ENCODE results near the gene GYG1.

GYG1 gene

GRCh38 chr3:149010966-149011365 lies 19.6 kb downstream of the GYG1 start:
- Histone ChIP-seq H3K4me1 (ENCODE audit: control insufficient read depth, insufficient read depth, low read length) (peaks cover 2% of the 10 kb centered on the region), H3K36me3 (ENCODE audit: control insufficient read depth, insufficient read depth, low read length) (peaks cover 34% of the 10 kb centered on the region), H3K27me3 (ENCODE audit: control insufficient read depth, insufficient read depth, low read length) (no peaks in the 10 kb centered on the region), H3K4me3 (ENCODE audit: low read length) (no peak overlapping the region), H3K9ac (ENCODE audit: low read length) (no peak overlapping the region), H3K27ac (ENCODE audit: low read depth, low read length) (no peak overlapping the region)

DNA sequence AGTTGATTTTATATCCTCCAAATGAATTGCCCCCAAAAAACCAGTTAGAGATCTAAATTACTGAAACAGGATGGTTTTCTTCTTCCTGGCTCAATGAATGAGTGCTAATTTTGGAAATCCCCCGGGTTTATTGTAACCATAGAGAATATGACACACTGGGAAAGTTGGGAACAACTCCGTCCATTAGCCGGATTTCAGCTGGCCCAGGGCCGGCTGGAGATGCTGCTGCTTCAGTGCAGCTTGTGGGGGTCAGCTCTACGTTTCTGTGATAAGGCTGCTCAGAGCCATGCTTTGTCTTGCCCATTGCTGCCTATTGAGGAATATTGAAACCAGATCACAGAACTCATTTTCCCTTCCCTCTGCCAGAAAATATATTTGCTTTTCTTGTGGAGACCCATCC lies 20.3 kb downstream of the GYG1 start:
- Histone ChIP-seq H3K36me3 (ENCODE audit: control insufficient read depth, insufficient read depth, low read length) (peaks cover 34% of the 10 kb centered on the region), H3K4me3 (ENCODE audit: low read length) (no peak overlapping the region), H3K27me3 (ENCODE audit: control insufficient read depth, insufficient read depth, low read length) (no peaks in the 10 kb centered on the region), H3K27ac (ENCODE audit: low read depth, low read length) (no peak overlapping the region), H3K4me1 (ENCODE audit: control insufficient read depth, insufficient read depth, low read length) (peaks cover 6% of the 10 kb centered on the region), H3K9ac (ENCODE audit: low read length) (no peak overlapping the region)

DNA sequence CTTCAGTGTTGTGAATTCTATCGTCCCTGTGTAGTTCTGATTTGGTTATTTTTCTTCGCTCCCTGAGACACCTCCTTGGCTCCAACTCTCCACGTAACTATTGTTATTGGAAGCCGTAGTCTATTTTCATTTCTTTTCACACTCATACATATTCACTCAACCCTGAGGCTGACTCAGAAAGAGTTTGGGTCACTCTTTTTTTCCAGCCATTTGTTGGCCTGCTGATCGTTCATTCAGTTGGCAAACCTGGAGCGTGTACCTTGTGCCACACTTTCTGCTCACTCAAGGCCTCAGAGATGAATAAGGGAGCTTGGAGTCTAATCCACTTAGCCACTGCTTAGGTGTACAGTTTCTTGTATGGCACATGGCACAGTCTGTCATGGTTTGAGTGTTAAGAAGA lies 22.4 kb downstream of the GYG1 start:
- Histone ChIP-seq H3K9ac (ENCODE audit: low read length) (no peak overlapping the region), H3K4me3 (ENCODE audit: low read length) (no peak overlapping the region), H3K36me3 (ENCODE audit: control insufficient read depth, insufficient read depth, low read length) (peaks cover 23% of the 10 kb centered on the region), H3K4me1 (ENCODE audit: control insufficient read depth, insufficient read depth, low read length) (peaks cover 15% of the 10 kb centered on the region), H3K27me3 (ENCODE audit: control insufficient read depth, insufficient read depth, low read length) (no peaks in the 10 kb centered on the region), H3K27ac (ENCODE audit: low read depth, low read length) (no peak overlapping the region)

- Histone ChIP-seq H3K27me3 (ENCODE audit: control insufficient read depth, insufficient read depth, low read length) (no peaks in the 10 kb centered on the region), H3K4me1 (ENCODE audit: control insufficient read depth, insufficient read depth, low read length) (peaks cover 23% of the 10 kb centered on the region), H3K27ac (ENCODE audit: low read depth, low read length) (no peak overlapping the region), H3K9ac (ENCODE audit: low read length) (no peak overlapping the region), H3K36me3 (ENCODE audit: control insufficient read depth, insufficient read depth, low read length) (peaks cover 14% of the 10 kb centered on the region), H3K4me3 (ENCODE audit: low read length) (no peak overlapping the region)
Measured at GRCh38 chr3:149015393-149015792, 24.1 kb downstream of the GYG1 start.

GRCh38 chr3:149016242-149016641 lies 24.9 kb downstream of the GYG1 start:
- Histone ChIP-seq H3K4me1 (ENCODE audit: control insufficient read depth, insufficient read depth, low read length) (peaks cover 23% of the 10 kb centered on the region), H3K27ac (ENCODE audit: low read depth, low read length) (no peak overlapping the region), H3K36me3 (ENCODE audit: control insufficient read depth, insufficient read depth, low read length) (peaks cover 13% of the 10 kb centered on the region)

DNA sequence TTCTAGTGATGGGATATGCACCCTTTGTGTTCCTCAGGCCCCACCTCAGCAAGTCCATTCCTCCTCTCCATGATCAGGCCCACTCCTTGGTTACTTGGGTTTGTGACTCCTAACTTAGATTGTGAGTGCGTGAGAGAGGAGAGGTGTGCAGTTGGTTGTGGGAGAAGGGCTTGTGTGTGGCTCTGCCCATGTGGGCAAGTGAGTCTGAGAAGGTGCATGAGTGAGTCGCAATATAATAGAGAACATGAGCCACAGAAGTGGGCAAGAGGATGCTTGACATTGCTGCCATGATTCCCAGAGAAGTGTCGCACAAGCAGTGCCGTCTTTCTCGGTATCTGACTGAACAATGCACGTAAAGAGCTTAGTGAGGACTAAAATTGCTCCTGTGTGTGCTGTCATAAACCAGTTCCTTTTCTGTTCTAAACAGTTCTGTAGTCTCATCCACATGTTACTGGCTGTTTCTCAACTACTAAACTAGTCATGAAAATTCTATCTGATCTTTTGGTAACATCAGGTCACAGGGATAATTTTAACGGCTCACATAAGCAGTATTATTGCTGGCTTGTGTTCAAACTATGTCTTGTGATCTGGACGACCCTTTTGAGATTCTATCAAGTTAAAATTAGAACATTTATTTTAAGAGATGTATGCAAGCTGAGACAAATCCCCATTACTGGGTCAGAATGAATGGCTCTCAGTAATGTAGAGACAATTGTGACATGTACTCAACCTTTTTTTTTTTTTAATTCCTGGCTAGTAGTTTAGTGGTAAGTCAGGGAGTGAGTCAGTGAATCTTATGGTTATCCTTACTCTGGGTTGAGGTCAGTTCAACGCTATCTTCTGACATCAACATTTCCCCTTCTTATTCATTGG lies 25.6 kb downstream of the GYG1 start:
- Histone ChIP-seq H3K27ac (ENCODE audit: low read depth, low read length) (peak overlapping the region; percentile 11), H3K27me3 (ENCODE audit: control insufficient read depth, insufficient read depth, low read length) (no peaks in the 10 kb centered on the region), H3K36me3 (ENCODE audit: control insufficient read depth, insufficient read depth, low read length) (peaks cover 10% of the 10 kb centered on the region), H3K9ac (ENCODE audit: low read length) (no peak overlapping the region), H3K4me3 (ENCODE audit: low read length) (peak overlapping the region; percentile 42), H3K4me1 (ENCODE audit: control insufficient read depth, insufficient read depth, low read length) (peaks cover 23% of the 10 kb centered on the region)

More at GRCh38 chr3:149016242-149016641, 24.9 kb downstream of the GYG1 start:
- Histone ChIP-seq H3K27me3 (ENCODE audit: control insufficient read depth, insufficient read depth, low read length) (no peaks in the 10 kb centered on the region), H3K9ac (ENCODE audit: low read length) (no peak overlapping the region), H3K4me3 (ENCODE audit: low read length) (no peak overlapping the region)

DNA sequence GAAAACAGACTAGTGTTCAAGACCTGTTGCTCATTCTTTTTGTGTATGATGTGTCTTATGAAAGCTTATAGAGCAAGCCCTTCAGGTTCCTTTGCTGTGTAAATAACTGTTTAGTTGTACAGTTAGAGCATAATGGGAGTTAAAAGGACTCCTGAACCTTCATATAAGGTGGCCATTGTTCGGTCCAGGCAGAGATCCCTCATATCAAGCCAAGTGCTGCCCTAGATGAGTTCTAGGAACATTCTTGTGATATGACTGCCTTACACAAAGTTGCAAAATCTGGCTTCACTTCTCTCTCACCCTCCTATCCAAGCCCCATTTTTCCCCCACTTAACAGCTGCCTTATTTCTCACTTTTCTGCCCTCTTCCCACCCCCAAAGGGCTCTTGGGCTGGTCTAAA lies 26.9 kb downstream of the GYG1 start:
- no peak overlapping the region for H3K9ac ChIP-seq (ENCODE audit: low read length)
- H3K36me3 ChIP-seq (ENCODE audit: control insufficient read depth, insufficient read depth, low read length), result peaks cover 10% of the 10 kb centered on the region
- H3K27me3 ChIP-seq (ENCODE audit: control insufficient read depth, insufficient read depth, low read length), result no peaks in the 10 kb centered on the region
- peak overlapping the region; percentile 10 for H3K27ac ChIP-seq (ENCODE audit: low read depth, low read length)
- H3K4me3 ChIP-seq (ENCODE audit: low read length), result no peak overlapping the region
- peaks cover 23% of the 10 kb centered on the region for H3K4me1 ChIP-seq (ENCODE audit: control insufficient read depth, insufficient read depth, low read length)

DNA sequence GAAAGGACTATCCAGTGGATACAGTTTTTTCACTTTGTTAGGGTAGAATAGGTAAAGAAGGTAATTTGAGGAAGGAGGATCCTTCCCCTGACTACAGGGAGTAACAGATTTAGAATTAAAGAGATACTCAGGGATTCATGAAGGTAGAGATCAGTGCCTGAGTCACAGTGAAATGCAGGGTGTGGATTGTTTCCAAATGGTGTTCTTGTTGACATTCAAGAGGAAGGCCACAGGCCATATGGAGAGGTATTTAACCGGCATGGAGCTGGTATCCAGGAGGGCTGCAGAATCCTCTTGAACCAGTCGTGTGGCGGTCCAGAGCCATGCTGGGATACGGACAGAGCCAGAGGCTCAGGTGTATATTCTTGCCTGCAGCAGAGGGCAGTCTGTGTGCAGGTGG lies 28.2 kb downstream of the GYG1 start:
- Histone ChIP-seq H3K27me3 (ENCODE audit: control insufficient read depth, insufficient read depth, low read length) (no peaks in the 10 kb centered on the region), H3K9ac (ENCODE audit: low read length) (no peak overlapping the region), H3K27ac (ENCODE audit: low read depth, low read length) (peak overlapping the region; percentile 57), H3K4me1 (ENCODE audit: control insufficient read depth, insufficient read depth, low read length) (peaks cover 23% of the 10 kb centered on the region), H3K36me3 (ENCODE audit: control insufficient read depth, insufficient read depth, low read length) (peaks cover 7% of the 10 kb centered on the region), H3K4me3 (ENCODE audit: low read length) (peak overlapping the region; percentile 24)

- Histone ChIP-seq H3K36me3 (ENCODE audit: control insufficient read depth, insufficient read depth, low read length) (peaks cover 12% of the 10 kb centered on the region), H3K4me1 (ENCODE audit: control insufficient read depth, insufficient read depth, low read length) (peaks cover 23% of the 10 kb centered on the region), H3K27me3 (ENCODE audit: control insufficient read depth, insufficient read depth, low read length) (no peaks in the 10 kb centered on the region), H3K4me3 (ENCODE audit: low read length) (no peak overlapping the region), H3K27ac (ENCODE audit: low read depth, low read length) (peak overlapping the region; percentile 57), H3K9ac (ENCODE audit: low read length) (no peak overlapping the region)
Measured at GRCh38 chr3:149020196-149020838, 29.0 kb downstream of the GYG1 start.

DNA sequence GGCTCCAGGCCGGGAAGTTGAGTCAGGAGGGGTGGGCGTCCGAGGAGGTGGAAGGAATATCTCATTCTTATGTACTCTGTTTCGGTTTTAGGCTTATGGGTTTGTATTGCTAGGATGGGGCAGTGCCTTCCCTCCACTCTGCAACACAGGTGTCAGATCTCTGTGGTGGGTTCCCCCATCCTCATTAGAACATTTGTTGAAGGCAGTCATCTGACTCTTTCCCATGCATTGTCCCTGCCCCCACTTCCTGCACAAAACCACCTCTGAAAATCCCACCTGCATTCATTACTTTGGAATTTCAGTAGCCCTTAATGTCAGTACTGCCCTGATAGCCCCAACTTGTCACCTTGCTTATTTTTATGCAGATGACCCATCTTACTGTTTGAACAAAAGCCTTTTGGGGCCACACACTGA lies 29.5 kb downstream of the GYG1 start:
- peaks cover 23% of the 10 kb centered on the region for H3K4me1 ChIP-seq (ENCODE audit: control insufficient read depth, insufficient read depth, low read length)
- H3K36me3 ChIP-seq (ENCODE audit: control insufficient read depth, insufficient read depth, low read length), result peaks cover 12% of the 10 kb centered on the region
- no peak overlapping the region for H3K27ac ChIP-seq (ENCODE audit: low read depth, low read length)
- no peak overlapping the region for H3K9ac ChIP-seq (ENCODE audit: low read length)
- H3K4me3 ChIP-seq (ENCODE audit: low read length), result no peak overlapping the region
- H3K27me3 ChIP-seq (ENCODE audit: control insufficient read depth, insufficient read depth, low read length), result no peaks in the 10 kb centered on the region

DNA sequence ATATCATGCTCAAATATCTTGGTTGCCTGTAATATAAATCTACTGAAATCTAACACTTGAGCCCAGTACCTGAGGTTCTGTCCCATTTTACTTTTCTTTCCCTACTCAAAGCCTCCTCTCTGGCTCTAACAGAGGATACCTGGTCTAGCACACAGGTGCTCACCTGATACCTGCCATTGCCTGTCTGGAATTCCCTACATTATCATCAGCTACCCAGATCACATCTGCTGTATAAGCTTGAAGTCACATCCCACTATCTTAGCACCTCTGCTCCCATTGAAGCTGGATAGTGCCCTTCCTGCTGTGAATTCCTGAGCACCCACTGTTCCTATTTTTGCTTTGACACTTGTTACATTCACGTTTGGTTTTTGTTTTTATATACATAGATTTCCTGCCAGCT lies 30.5 kb downstream of the GYG1 start:
- Histone ChIP-seq H3K4me3 (ENCODE audit: low read length) (no peak overlapping the region), H3K27me3 (ENCODE audit: control insufficient read depth, insufficient read depth, low read length) (no peaks in the 10 kb centered on the region), H3K27ac (ENCODE audit: low read depth, low read length) (no peak overlapping the region), H3K9ac (ENCODE audit: low read length) (no peak overlapping the region), H3K4me1 (ENCODE audit: control insufficient read depth, insufficient read depth, low read length) (peaks cover 17% of the 10 kb centered on the region), H3K36me3 (ENCODE audit: control insufficient read depth, insufficient read depth, low read length) (peaks cover 12% of the 10 kb centered on the region)

DNA sequence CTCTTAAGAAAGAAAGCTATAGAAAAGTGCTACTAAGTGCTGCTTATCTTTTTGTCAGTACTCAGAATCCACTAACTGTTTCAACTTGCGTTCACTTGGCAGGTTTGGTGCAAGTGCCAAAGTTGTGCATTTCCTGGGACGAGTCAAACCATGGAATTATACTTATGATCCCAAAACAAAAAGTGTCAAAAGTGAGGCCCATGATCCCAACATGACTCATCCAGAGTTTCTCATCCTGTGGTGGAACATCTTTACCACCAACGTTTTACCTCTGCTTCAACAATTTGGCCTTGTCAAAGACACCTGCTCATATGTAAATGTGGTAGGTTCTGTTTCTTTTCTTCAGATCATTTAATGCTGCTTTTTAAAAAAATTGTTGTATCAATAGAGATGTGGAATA lies 32.6 kb downstream of the GYG1 start:
- Histone ChIP-seq H3K9ac (ENCODE audit: low read length) (no peak overlapping the region), H3K36me3 (ENCODE audit: control insufficient read depth, insufficient read depth, low read length) (peaks cover 12% of the 10 kb centered on the region), H3K4me3 (ENCODE audit: low read length) (no peak overlapping the region), H3K27ac (ENCODE audit: low read depth, low read length) (no peak overlapping the region), H3K4me1 (ENCODE audit: control insufficient read depth, insufficient read depth, low read length) (peaks cover 10% of the 10 kb centered on the region), H3K27me3 (ENCODE audit: control insufficient read depth, insufficient read depth, low read length) (no peaks in the 10 kb centered on the region)

Data from rectal smooth muscle tissue (tissue), 1 donor.